Activated T-cell treated with anti-CD3 and anti-CD28 coated beads, Interleukin-2, amount 50 U/mL, for 24 hours (primary cell): ENCODE results near the gene SEPTIN5.
A peak's percentile ranks its signal among the peaks of the same experiment; 100 is the strongest.
"Not testable (repeated sequence)": the region's sequence is repeated elsewhere in the genome, so short reads cannot be mapped to it uniquely, and the experiment has no call there.

Source experiments
- DNase-seq: peaks from one replicate; pipeline ENCODE4 v3.0.0-alpha.2; 2020
- H3K27ac Mint-ChIP-seq: 2 replicates; pipeline ENCODE4 v1.8.0; 2020; ENCODE audit warnings: mild to moderate bottlenecking, mixed read lengths
- H3K27me3 Mint-ChIP-seq: 2 replicates; pipeline ENCODE4 v1.8.0; 2020; ENCODE audit warnings: mixed read lengths
- H3K36me3 Mint-ChIP-seq: 2 replicates; pipeline ENCODE4 v1.8.0; 2020; ENCODE audit warnings: low read depth, mixed read lengths
- H3K4me1 Mint-ChIP-seq: 2 replicates; pipeline ENCODE4 v1.8.0; 2020; ENCODE audit warnings: low read depth, mixed read lengths
- H3K4me3 Mint-ChIP-seq: 2 replicates; pipeline ENCODE4 v1.8.0; 2020; ENCODE audit warnings: mild to moderate bottlenecking, moderate library complexity, mixed read lengths
- H3K9me3 Mint-ChIP-seq: 2 replicates; pipeline ENCODE4 v1.8.0; 2020; ENCODE audit warnings: mixed read lengths

SEPTIN5 gene

GRCh38 chr22:19675428-19675827, 38.9 kb upstream of the SEPTIN5 start:
- no peaks in the 10 kb centered on the region for H3K9me3 Mint-ChIP-seq
- H3K27ac Mint-ChIP-seq = no peak overlapping the region
- no peaks in the 10 kb centered on the region for H3K36me3 Mint-ChIP-seq
- H3K27me3 Mint-ChIP-seq = peaks cover 19% of the 10 kb centered on the region
- H3K4me3 Mint-ChIP-seq = no peak overlapping the region
- DNase-seq = no peak
- no peaks in the 10 kb centered on the region for H3K4me1 Mint-ChIP-seq

DNA sequence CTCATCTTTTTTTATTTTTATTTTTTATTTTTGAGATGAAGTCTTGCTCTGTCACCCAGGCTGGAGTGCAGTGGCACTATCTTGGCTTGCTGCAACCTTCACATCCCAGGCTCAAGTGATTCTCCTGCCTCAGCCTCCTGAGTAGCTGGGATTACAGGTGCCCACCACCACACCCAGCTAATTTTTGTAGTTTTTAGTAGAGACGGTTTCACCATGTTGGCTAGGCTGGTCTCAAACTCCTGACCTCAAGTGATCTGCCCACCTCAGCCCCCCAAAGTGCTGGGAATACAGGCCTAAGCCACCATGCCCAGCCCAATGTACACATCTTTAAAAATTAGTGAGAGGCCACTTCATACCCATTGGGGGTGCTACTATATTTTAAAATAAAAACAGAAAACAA, 37.9 kb upstream of the SEPTIN5 start:
- H3K9me3 Mint-ChIP-seq, DNase-seq, H3K4me1 Mint-ChIP-seq, H3K27ac Mint-ChIP-seq, H3K36me3 Mint-ChIP-seq, H3K4me3 Mint-ChIP-seq: not testable (repeated sequence)
- H3K27me3 Mint-ChIP-seq = peaks cover 26% of the 10 kb centered on the region

GRCh38 chr22:19678949-19679521, 35.3 kb upstream of the SEPTIN5 start:
- H3K27me3 Mint-ChIP-seq = peaks cover 45% of the 10 kb centered on the region
- DNase-seq = no peak
- H3K9me3 Mint-ChIP-seq = no peaks in the 10 kb centered on the region
- no peaks in the 10 kb centered on the region for H3K36me3 Mint-ChIP-seq
- H3K4me1 Mint-ChIP-seq = no peaks in the 10 kb centered on the region
- no peak overlapping the region for H3K4me3 Mint-ChIP-seq
- no peak overlapping the region for H3K27ac Mint-ChIP-seq

GRCh38 chr22:19679522-19680101, 34.7 kb upstream of the SEPTIN5 start:
- peak; percentile 66 for DNase-seq

GRCh38 chr22:19680287-19680881, 33.9 kb upstream of the SEPTIN5 start:
- Mint-ChIP-seq H3K4me3 (no peak overlapping the region), H3K27ac (no peak overlapping the region), H3K9me3 (no peaks in the 10 kb centered on the region), H3K36me3 (no peaks in the 10 kb centered on the region), H3K4me1 (no peaks in the 10 kb centered on the region), H3K27me3 (peaks cover 38% of the 10 kb centered on the region)
- no peak for DNase-seq

More at GRCh38 chr22:19679522-19680101, 34.7 kb upstream of the SEPTIN5 start:
- Mint-ChIP-seq H3K27me3 (peaks cover 43% of the 10 kb centered on the region), H3K4me1 (no peaks in the 10 kb centered on the region), H3K9me3 (no peaks in the 10 kb centered on the region), H3K4me3 (no peak overlapping the region), H3K27ac (no peak overlapping the region), H3K36me3 (no peaks in the 10 kb centered on the region)

DNA sequence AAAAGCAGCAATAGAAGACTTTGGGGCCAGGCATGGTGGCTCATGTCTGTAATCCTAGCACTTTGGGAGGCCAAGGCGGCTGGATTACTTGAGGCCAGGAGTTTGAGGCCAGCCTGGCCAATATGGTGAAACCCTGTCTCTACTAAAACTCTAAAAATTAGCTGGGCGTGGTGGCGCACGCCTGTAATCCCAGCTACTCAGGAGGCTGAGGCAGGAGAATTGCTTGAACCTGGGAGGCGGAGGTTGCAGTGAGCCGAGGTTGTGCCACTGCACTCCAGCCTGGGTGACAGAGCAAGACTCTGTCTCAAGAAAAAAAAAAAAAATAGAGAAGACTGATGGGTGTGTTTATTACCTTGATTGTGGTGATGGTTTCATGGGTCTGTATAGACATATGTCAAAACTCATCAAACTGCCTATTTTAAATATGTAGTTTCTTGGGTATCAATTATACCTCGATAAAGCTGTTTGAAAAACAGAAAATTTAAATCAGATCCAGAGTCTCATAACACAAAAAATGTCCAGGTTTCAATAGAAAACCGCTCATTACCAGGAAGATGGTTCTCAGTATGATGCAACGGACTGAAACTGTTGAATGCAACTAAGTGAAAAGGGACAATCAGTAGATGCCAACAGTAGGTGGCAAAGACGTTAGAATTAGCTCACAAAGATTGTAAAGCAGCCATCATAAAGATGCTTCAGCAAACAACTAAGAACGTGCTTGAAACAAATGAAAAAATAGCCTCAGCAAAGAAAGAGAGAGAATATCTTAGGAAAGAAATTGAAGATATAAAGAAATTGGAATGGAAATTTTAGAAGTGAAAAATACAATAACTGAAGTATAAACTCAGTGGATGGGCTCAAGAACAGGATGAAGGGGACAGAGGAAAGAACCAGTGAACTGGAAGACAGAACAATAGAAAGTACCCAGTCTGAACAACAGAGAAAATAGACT, 33.1 kb upstream of the SEPTIN5 start:
- H3K4me3 Mint-ChIP-seq = no peak overlapping the region
- H3K27me3 Mint-ChIP-seq = peaks cover 38% of the 10 kb centered on the region
- H3K36me3 Mint-ChIP-seq = no peaks in the 10 kb centered on the region
- no peak for DNase-seq
- H3K4me1 Mint-ChIP-seq = no peaks in the 10 kb centered on the region
- H3K9me3 Mint-ChIP-seq = no peaks in the 10 kb centered on the region
- H3K27ac Mint-ChIP-seq = no peak overlapping the region

GRCh38 chr22:19681863-19682245, 32.4 kb upstream of the SEPTIN5 start:
- no peaks in the 10 kb centered on the region for H3K36me3 Mint-ChIP-seq
- DNase-seq = no peak
- no peak overlapping the region for H3K4me3 Mint-ChIP-seq
- peaks cover 38% of the 10 kb centered on the region for H3K27me3 Mint-ChIP-seq
- no peak overlapping the region for H3K27ac Mint-ChIP-seq
- no peaks in the 10 kb centered on the region for H3K4me1 Mint-ChIP-seq
- no peaks in the 10 kb centered on the region for H3K9me3 Mint-ChIP-seq

DNA sequence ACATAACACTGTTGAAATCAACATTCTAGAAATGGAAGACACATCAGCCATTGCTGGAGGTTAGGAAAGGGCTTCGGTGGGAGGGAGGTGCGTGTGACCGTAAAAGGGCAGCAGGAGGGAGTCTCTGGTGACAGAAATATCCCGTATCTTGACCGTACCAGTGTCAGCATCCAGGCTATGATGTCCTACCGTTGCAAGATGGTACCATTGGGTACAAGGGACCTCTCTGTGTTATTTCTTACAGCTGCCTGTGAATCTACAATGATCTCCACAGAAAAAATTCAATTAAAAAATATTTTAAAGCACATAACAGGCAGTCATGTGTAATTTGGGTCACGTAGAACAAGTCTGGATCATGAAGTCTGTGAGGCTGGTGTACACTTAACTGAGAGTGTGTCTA, 27.4 kb upstream of the SEPTIN5 start:
- no peaks in the 10 kb centered on the region for H3K9me3 Mint-ChIP-seq
- no peaks in the 10 kb centered on the region for H3K4me1 Mint-ChIP-seq
- H3K36me3 Mint-ChIP-seq = no peaks in the 10 kb centered on the region
- H3K4me3 Mint-ChIP-seq = no peak overlapping the region
- no peak overlapping the region for H3K27ac Mint-ChIP-seq
- DNase-seq = no peak
- peaks cover 20% of the 10 kb centered on the region for H3K27me3 Mint-ChIP-seq

- Mint-ChIP-seq H3K4me3 (no peak overlapping the region), H3K9me3 (no peaks in the 10 kb centered on the region), H3K27me3 (peaks cover 12% of the 10 kb centered on the region), H3K36me3 (no peaks in the 10 kb centered on the region), H3K4me1 (no peaks in the 10 kb centered on the region), H3K27ac (no peak overlapping the region)
- DNase-seq = no peak
Measured at GRCh38 chr22:19687561-19688300, 26.6 kb upstream of the SEPTIN5 start.

DNA sequence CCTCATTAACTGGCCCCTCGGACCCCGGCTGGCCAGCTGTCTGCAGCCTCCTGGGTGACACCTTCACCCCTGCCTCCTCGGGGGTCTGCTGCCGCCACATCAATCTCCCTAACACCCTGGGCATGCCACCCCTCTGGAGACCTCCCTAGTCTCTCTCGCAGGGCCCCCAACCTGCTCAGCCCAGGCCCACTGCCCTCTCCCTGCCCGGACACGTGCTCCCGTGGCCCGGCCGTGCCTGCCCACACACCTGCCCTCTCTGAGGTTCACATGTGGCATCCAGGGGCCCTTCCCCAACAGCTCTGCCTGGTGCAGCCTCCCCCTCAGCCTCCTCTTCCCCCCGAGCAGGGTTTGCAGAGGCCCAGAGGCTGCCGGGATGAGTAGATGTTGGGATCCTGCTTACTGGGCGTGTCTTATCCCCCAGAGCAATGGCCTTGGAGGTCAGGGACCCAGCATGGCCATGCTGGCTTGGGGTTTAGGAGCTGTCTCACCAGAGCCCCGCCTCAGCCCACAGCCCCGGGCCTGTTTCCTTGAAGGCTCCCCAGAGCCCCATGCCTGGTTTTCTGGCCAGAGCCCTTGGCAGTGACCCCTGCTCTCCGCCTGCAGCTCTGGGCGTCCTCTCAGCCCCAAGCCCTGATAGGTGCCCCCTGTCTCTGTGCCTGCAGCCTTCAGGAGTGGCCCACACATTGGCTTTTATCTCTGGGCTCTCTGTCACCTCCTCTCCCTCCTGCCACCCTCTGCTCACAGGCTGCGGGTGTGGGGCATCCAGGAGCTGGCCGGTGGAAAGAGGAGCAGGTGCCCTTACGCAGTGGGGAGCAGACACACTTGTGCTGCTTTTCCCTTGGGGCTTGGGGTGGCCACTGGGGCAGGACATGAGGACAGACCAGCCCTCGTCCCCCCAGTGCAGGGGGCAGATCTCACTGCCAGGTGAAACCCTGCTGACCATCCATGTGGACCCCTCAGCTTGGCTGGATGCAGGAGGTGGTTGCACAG, 25.7 kb upstream of the SEPTIN5 start:
- no peak for DNase-seq
- Mint-ChIP-seq H3K27me3 (peaks cover 8% of the 10 kb centered on the region), H3K4me1 (no peaks in the 10 kb centered on the region), H3K27ac (no peak overlapping the region), H3K4me3 (no peak overlapping the region), H3K9me3 (no peaks in the 10 kb centered on the region), H3K36me3 (no peaks in the 10 kb centered on the region)

DNA sequence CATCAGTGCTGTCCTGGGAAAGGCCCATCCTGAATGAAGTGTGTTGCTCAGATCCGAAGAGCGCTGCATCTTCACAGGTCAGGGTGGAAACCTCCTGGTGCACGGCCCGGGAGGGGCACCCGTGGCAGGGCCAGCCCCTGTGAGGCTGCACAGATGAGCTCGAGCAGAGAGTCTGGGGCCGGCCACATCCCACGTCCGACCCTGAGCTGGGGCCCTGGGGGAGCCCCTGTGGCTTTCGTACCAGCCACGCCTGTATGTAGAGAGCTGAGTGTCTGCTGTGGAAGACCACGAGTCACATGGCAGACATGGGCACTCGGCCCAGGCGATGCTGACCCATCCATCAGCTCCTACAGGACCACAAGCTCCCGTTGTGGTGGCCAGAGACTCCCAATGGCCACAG, 24.9 kb upstream of the SEPTIN5 start:
- Mint-ChIP-seq H3K4me3 (no peak overlapping the region), H3K4me1 (no peaks in the 10 kb centered on the region), H3K27me3 (peaks cover 12% of the 10 kb centered on the region), H3K9me3 (no peaks in the 10 kb centered on the region), H3K27ac (no peak overlapping the region), H3K36me3 (no peaks in the 10 kb centered on the region)
- DNase-seq = no peak

GRCh38 chr22:19691007-19691720, 23.1 kb upstream of the SEPTIN5 start:
- Mint-ChIP-seq H3K9me3 (no peaks in the 10 kb centered on the region), H3K27ac (no peak overlapping the region), H3K27me3 (peaks cover 12% of the 10 kb centered on the region), H3K36me3 (no peaks in the 10 kb centered on the region), H3K4me1 (no peaks in the 10 kb centered on the region), H3K4me3 (no peak overlapping the region)
- no peak for DNase-seq
